Measurements from ENCODE around the gene ABHD14A. TPM values are rescaled to one million over a fixed set of nuclear protein-coding genes. Genes with fewer than 3 reads are reported as not detected.

The ABHD14A gene
- total RNA-seq, 1 experiment from 2014 or later: 3.8 TPM

DNA sequence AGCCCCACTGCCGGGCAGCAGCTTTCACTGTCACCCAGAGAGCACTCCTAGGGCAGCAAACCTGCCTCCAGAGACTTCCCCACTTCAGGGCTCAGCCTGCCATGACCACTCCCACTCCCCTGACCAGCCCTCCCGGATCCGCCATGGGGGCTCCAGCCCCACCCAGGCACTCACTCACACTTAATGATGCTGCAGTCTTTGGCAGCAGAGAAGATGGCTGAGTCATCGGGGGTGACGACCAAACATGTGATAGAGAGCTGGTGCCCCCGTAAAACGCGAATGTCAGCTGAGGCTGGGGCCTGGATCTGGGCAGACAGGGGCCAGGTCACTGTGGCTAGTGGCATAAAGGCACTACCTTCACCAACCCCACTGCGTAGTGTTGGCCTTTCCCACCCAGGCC is 37.9 kb upstream of the ABHD14A start:
- ATAC-seq: no peak
- ChIA-PET POLR2A (no interaction called here), CTCF (interaction anchor here (1.3 kb wide), 1 partner anchor 218 kb away, joined by 3 read pairs; no protein-coding TSS in a partner anchor)
- no peak overlapping the region for H3K4me3 Mint-ChIP-seq
- peaks cover 12% of the 10 kb centered on the region for H3K4me1 Mint-ChIP-seq
- H3K36me3 Mint-ChIP-seq: peaks cover 58% of the 10 kb centered on the region
- H3K27me3 Mint-ChIP-seq (ENCODE audit: low read depth): no peaks in the 10 kb centered on the region
- no peak for DNase-seq (ENCODE audit: low spot score)
- no peaks in the 10 kb centered on the region for H3K9me3 Mint-ChIP-seq
- no peak overlapping the region for H3K27ac Mint-ChIP-seq
- TF ChIP-seq ZNF121 (CRISPR knock-in tag; IDR thresholded peaks at IDR 0.05) (no peak), ZNF138 (CRISPR knock-in tag; conservative IDR thresholded peaks at IDR 0.05) (no peak), ATF1 (CRISPR knock-in tag; IDR thresholded peaks at IDR 0.05) (no peak), USF2 (CRISPR knock-in tag; IDR thresholded peaks at IDR 0.05) (no peak), ESRRA (CRISPR knock-in tag; IDR thresholded peaks at IDR 0.05; ENCODE audit: borderline replicate concordance) (no peak), TEAD1 (CRISPR knock-in tag; IDR thresholded peaks at IDR 0.05) (no peak), USF1 (CRISPR knock-in tag; IDR thresholded peaks at IDR 0.05) (no peak), OVOL2 (CRISPR knock-in tag; IDR thresholded peaks at IDR 0.05; ENCODE audit: borderline replicate concordance) (no peak), FOXJ3 (CRISPR knock-in tag; IDR thresholded peaks at IDR 0.05; ENCODE audit: borderline replicate concordance) (no peak), ELF4 (CRISPR knock-in tag; IDR thresholded peaks at IDR 0.05; ENCODE audit: low read depth) (no peak), IRF2 (CRISPR knock-in tag; IDR thresholded peaks at IDR 0.05; ENCODE audit: borderline replicate concordance, low read depth) (no peak), ZNF671 (CRISPR knock-in tag; IDR thresholded peaks at IDR 0.05) (no peak)
- TF ChIP-seq, protein P1, sequence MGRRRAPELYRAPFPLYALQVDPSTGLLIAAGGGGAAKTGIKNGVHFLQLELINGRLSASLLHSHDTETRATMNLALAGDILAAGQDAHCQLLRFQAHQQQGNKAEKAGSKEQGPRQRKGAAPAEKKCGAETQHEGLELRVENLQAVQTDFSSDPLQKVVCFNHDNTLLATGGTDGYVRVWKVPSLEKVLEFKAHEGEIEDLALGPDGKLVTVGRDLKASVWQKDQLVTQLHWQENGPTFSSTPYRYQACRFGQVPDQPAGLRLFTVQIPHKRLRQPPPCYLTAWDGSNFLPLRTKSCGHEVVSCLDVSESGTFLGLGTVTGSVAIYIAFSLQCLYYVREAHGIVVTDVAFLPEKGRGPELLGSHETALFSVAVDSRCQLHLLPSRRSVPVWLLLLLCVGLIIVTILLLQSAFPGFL (CRISPR knock-in tag; IDR thresholded peaks at IDR 0.05; ENCODE audit: borderline replicate concordance): no peak

- Mint-ChIP-seq H3K9me3 (no peaks in the 10 kb centered on the region), H3K4me3 (no peak overlapping the region), H3K27ac (no peak overlapping the region), H3K27me3 (ENCODE audit: low read depth) (no peaks in the 10 kb centered on the region; the same call in 1 of the 2 replicates), H3K36me3 (peaks cover 57% of the 10 kb centered on the region), H3K4me1 (peaks cover 17% of the 10 kb centered on the region)
- ChIA-PET POLR2A (no interaction called here), CTCF (interaction anchor here (1.3 kb wide), 1 partner anchor 219 kb away, joined by 3 read pairs; no protein-coding TSS in a partner anchor)
- ATAC-seq (no peak), DNase-seq (ENCODE audit: low spot score) (no peak)
- TF ChIP-seq GTF2I (CRISPR knock-in tag; conservative IDR thresholded peaks at IDR 0.05) (no peak), ZNF138 (CRISPR knock-in tag; conservative IDR thresholded peaks at IDR 0.05) (no peak), CREM (CRISPR knock-in tag; IDR thresholded peaks at IDR 0.05) (no peak), ZNF232 (CRISPR knock-in tag; IDR thresholded peaks at IDR 0.05) (no peak), RELA (CRISPR knock-in tag; IDR thresholded peaks at IDR 0.05; ENCODE audit: borderline replicate concordance) (no peak), FOXK1 (CRISPR knock-in tag; IDR thresholded peaks at IDR 0.05) (no peak)
- TF ChIP-seq, protein P2, sequence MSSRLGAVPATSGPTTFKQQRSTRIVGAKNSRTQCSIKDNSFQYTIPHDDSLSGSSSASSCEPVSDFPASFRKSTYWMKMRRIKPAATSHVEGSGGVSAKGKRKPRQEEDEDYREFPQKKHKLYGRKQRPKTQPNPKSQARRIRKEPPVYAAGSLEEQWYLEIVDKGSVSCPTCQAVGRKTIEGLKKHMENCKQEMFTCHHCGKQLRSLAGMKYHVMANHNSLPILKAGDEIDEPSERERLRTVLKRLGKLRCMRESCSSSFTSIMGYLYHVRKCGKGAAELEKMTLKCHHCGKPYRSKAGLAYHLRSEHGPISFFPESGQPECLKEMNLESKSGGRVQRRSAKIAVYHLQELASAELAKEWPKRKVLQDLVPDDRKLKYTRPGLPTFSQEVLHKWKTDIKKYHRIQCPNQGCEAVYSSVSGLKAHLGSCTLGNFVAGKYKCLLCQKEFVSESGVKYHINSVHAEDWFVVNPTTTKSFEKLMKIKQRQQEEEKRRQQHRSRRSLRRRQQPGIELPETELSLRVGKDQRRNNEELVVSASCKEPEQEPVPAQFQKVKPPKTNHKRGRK (CRISPR knock-in tag; IDR thresholded peaks at IDR 0.05; ENCODE audit: borderline replicate concordance): no peak
- TF ChIP-seq, protein P1 (CRISPR knock-in tag; IDR thresholded peaks at IDR 0.05; ENCODE audit: borderline replicate concordance): no peak
Observed at GRCh38 chr3:51937611-51938450, 37.0 kb upstream of the ABHD14A start.
